ENCODE data around the gene NT5DC2.

Gene NT5DC2

DNA sequence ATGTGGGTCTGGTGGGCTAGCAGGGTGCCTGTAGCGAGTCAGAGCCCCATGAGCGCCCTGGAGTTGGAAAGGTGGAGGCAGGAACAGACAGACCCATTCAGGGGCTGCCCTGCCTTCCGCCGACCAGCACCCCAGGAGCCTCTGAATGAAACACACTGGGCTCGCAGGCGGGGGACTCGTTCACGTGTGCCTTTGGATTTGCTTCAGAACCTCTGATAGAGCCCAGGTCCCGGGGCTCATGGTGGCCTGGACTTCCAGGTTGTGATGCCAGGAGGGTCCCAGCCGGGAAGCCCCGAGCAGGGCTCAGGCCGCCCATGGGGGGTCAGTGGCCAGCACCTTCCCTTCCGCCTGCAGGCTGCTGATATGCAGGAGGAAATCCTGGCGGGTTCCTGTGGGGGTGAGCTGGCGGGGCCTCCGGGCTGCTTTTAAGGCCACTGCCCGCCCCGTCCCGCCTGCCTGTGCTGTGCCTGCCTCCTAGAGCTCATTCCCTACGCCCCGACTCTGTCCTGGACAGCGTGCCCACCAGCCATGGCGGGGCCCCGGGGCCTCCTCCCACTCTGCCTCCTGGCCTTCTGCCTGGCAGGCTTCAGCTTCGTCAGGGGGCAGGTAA, 38.7 kb downstream of the NT5DC2 start, which contains the start of gene STAB1:
TSS of gene STAB1 (plus strand) at position 453 of the 610 bp plus-strand sequence. CDS start at position 529, 76 bp downstream.
- Mint-ChIP-seq H3K36me3 (ENCODE audit: low read depth) (peaks cover 32% of the 10 kb centered on the region), H3K4me3 (no peak within 1 kb of the TSS), H3K27me3 (no peaks in the 10 kb centered on the region), H3K4me1 (ENCODE audit: low read depth) (no peaks in the 10 kb centered on the region), H3K27ac (no peak within 1 kb of the TSS), H3K9me3 (no peaks in the 10 kb centered on the region)
- DNase-seq = no peak

DNA sequence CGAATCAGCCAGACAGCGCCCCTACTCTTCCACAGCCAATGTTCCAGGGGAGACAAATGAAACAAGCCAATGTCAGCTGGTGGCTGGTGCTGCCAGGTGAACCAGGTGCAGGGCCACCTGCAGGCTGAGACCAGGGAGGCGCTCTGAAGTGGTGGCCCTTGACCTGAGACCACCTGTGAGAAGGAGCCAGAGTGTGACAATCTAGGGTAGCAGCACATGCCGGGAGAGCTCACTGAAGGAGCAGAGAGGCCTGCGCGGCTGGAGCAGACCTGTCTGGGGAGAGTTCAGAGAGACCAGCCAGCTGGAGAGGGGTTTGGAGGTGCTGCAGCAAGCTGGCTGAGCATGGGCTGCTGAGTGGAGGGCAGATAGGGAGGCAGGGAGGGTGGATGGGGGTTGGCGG, 39.2 kb downstream of the NT5DC2 start:
- H3K4me3 Mint-ChIP-seq = no peak overlapping the region

DNA sequence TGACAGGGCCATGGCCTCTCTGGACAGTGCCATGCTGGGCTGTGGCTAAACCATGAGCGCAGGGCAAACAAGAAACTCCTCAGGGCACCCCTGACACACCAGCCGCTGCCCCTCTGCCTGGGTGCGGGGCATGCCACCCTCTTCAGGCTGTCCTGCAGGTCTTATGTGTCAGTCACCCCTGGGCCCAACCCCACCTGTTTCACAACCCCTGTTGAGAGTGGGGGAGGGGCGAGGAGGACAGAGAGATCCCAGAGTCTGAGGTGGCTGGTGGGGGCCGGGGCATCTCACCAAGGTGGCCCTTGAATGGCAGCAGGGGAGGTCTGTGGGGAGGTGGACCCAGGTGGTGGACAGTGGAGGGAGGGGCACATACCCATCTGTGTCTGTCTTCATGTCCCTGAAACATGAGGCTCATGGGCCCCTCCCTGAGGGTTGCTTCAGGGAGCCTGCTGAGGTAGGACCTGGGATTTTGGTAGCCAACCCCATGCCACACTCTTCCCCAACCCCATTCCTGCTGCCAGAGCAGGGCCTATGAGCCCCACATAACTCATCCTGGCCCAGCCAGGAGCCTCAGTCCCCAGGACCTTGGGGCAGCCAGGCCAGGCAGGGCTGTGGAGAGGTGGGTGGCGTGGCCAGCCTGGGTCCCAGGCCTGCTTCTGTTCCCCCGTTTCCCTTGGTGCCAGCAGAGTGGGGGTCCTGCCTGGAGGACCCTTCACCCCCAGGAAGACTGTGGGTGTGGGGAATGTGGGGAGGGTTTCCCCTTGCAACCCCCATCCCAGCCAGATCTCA, 40.2 kb downstream of the NT5DC2 start:
- Mint-ChIP-seq H3K4me1 (ENCODE audit: low read depth) (no peaks in the 10 kb centered on the region), H3K4me3 (no peak overlapping the region), H3K27me3 (no peaks in the 10 kb centered on the region), H3K36me3 (ENCODE audit: low read depth) (peaks cover 47% of the 10 kb centered on the region), H3K27ac (no peak overlapping the region), H3K9me3 (no peaks in the 10 kb centered on the region)
- DNase-seq = no peak

More for the DNA sequence above, 39.2 kb downstream of the NT5DC2 start:
- H3K9me3 Mint-ChIP-seq = no peaks in the 10 kb centered on the region
- no peaks in the 10 kb centered on the region for H3K27me3 Mint-ChIP-seq
- no peaks in the 10 kb centered on the region for H3K4me1 Mint-ChIP-seq (ENCODE audit: low read depth)
- DNase-seq = no peak
- H3K36me3 Mint-ChIP-seq (ENCODE audit: low read depth) = peaks cover 38% of the 10 kb centered on the region
- no peak overlapping the region for H3K27ac Mint-ChIP-seq

DNA sequence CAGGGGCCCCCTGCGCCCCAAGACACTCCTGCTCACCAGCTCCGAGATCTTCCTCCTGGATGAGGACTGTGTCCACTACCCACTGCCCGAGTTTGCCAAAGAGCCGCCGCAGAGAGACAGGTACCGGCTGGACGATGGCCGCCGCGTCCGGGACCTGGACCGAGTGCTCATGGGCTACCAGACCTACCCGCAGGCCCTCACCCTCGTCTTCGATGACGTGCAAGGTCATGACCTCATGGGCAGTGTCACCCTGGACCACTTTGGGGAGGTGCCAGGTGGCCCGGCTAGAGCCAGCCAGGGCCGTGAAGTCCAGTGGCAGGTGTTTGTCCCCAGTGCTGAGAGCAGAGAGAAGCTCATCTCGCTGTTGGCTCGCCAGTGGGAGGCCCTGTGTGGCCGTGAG, 41.6 kb downstream of the NT5DC2 start:
- H3K27ac Mint-ChIP-seq = no peak overlapping the region
- H3K9me3 Mint-ChIP-seq = no peaks in the 10 kb centered on the region
- peaks cover 59% of the 10 kb centered on the region for H3K36me3 Mint-ChIP-seq (ENCODE audit: low read depth)
- no peak overlapping the region for H3K4me3 Mint-ChIP-seq
- no peaks in the 10 kb centered on the region for H3K4me1 Mint-ChIP-seq (ENCODE audit: low read depth)
- DNase-seq = no peak
- no peaks in the 10 kb centered on the region for H3K27me3 Mint-ChIP-seq

DNA sequence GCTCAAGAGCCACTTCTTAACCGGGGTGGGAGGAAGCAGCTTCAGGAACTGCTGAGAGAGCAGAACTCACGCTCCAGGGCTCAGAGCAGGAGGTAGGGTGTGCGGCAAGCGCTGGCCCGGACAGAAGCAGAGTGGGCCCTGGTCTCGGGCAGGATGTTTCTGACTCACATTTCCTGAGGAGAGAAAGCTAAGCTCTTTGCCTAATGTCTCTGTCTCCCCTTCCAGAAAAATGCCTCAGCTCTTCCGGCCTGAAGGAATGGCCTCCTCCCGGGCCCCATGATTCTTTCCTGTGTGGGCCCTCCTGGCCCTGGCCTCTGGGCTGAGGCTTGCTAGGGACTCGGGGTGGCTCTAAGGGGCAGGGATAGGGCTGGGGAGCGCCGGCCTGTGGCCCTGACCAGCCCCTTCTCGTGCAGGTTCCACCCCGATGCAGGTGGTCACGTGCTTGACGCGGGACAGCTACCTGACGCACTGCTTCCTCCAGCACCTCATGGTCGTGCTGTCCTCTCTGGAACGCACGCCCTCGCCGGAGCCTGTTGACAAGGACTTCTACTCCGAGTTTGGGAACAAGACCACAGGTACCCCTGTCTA, 42.6 kb downstream of the NT5DC2 start:
- no peak overlapping the region for H3K4me3 Mint-ChIP-seq
- DNase-seq = no peak
- H3K27me3 Mint-ChIP-seq = no peaks in the 10 kb centered on the region
- H3K4me1 Mint-ChIP-seq (ENCODE audit: low read depth) = no peaks in the 10 kb centered on the region
- H3K9me3 Mint-ChIP-seq = no peaks in the 10 kb centered on the region
- H3K36me3 Mint-ChIP-seq (ENCODE audit: low read depth) = peaks cover 70% of the 10 kb centered on the region
- H3K27ac Mint-ChIP-seq = no peak overlapping the region

DNA sequence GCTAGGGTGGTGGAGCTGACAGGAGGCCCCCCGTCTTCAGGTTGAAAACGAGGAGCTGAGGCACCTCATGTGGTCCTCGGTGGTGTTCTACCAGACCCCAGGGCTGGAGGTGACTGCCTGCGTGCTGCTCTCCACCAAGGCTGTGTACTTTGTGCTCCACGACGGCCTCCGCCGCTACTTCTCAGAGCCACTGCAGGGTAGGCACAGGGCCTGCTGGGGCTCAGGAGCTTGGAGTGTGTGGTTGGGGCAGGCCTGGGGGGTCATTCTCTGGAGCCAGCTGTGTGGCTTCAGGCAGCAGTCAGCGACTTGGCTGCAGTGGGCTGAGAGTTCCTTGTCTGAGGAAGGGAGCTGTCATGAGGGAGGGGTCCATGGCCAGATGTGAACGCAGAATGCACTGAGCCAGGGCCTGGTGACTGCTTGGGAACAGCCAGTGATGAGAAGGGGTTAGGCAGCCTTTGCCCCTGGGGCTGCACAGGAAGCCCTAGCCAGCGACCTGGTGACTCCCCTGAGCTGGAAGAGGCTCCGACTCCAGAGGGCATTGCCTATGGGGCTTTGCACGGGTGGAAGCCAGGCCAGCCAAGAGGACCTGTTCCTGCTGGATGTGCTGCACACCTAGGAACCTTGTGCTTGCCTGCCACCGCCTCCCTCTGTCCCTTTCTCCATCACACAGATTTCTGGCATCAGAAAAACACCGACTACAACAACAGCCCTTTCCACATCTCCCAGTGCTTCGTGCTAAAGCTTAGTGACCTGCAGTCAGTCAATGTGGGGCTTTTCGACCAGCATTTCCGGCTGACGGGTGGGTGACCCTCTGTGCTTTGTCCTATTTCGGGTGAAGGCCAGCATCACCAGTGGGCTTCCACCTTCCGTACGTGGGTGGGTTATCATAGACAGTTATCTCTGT, 43.4 kb downstream of the NT5DC2 start:
- Mint-ChIP-seq H3K27ac (no peak overlapping the region), H3K4me3 (no peak overlapping the region), H3K27me3 (no peaks in the 10 kb centered on the region), H3K9me3 (no peaks in the 10 kb centered on the region), H3K36me3 (ENCODE audit: low read depth) (peaks cover 77% of the 10 kb centered on the region), H3K4me1 (ENCODE audit: low read depth) (no peaks in the 10 kb centered on the region)
- DNase-seq = no peak

DNA sequence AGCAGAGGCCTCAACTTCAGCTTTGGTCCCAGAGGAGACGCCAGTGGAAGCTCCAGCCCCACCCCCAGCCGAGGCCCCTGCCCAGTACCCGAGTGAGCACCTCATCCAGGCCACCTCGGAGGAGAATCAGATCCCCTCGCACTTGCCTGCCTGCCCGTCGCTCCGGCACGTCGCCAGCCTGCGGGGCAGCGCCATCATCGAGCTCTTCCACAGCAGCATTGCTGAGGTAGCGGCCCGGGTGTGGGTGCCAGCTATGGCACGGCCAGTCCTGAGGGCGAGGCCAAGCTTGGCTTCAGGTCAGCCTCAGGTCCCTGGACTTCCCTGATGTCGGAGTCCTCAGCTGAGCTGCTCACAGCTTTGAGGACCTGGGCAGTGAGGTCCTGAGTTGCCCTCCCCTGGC, 44.2 kb downstream of the NT5DC2 start:
- no peak for DNase-seq
- Mint-ChIP-seq H3K27ac (no peak overlapping the region), H3K36me3 (ENCODE audit: low read depth) (peaks cover 86% of the 10 kb centered on the region), H3K4me1 (ENCODE audit: low read depth) (no peaks in the 10 kb centered on the region), H3K9me3 (no peaks in the 10 kb centered on the region), H3K27me3 (no peaks in the 10 kb centered on the region), H3K4me3 (no peak overlapping the region)

DNA sequence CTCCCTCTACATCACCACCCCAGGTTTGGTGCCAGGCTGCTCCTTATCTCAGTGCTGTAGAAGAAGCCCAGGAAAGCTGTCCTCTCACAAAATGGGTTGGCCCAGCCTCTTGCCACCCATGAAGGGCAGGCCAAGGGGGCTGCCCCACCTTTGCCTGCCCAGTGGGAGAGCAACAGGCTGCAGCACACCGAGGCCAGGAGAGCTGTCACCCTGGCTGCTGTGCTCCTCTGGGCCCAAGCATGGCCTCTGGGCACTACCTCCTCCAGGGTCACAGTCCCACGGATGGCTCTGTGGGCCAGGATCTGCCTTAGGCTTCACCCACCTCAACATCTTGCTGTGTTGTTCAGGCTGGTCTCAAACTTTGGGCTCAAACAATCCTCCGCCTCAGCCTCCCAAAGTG, 44.9 kb downstream of the NT5DC2 start:
- Mint-ChIP-seq H3K27me3 (no peaks in the 10 kb centered on the region), H3K36me3 (ENCODE audit: low read depth) (peaks cover 93% of the 10 kb centered on the region), H3K4me1 (ENCODE audit: low read depth) (no peaks in the 10 kb centered on the region), H3K9me3 (no peaks in the 10 kb centered on the region), H3K4me3 (no peak overlapping the region), H3K27ac (no peak overlapping the region)
- DNase-seq = no peak

DNA sequence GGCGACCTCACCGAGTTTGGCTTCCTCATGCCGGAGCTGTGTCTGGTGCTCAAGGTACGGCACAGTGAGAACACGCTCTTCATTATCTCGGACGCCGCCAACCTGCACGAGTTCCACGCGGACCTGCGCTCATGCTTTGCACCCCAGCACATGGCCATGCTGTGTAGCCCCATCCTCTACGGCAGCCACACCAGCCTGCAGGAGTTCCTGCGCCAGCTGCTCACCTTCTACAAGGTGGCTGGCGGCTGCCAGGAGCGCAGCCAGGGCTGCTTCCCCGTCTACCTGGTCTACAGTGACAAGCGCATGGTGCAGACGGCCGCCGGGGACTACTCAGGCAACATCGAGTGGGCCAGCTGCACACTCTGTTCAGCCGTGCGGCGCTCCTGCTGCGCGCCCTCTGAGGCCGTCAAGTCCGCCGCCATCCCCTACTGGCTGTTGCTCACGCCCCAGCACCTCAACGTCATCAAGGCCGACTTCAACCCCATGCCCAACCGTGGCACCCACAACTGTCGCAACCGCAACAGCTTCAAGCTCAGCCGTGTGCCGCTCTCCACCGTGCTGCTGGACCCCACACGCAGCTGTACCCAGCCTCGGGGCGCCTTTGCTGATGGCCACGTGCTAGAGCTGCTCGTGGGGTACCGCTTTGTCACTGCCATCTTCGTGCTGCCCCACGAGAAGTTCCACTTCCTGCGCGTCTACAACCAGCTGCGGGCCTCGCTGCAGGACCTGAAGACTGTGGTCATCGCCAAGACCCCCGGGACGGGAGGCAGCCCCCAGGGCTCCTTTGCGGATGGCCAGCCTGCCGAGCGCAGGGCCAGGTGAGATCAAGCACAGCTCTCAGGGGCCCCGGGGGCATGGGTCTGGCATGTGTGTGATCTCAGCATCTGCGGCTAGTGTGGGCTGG, 45.6 kb downstream of the NT5DC2 start:
- no peaks in the 10 kb centered on the region for H3K27me3 Mint-ChIP-seq
- no peak overlapping the region for H3K4me3 Mint-ChIP-seq
- DNase-seq = no peak
- peaks cover 98% of the 10 kb centered on the region for H3K36me3 Mint-ChIP-seq (ENCODE audit: low read depth)
- no peak overlapping the region for H3K27ac Mint-ChIP-seq
- no peaks in the 10 kb centered on the region for H3K4me1 Mint-ChIP-seq (ENCODE audit: low read depth)
- no peaks in the 10 kb centered on the region for H3K9me3 Mint-ChIP-seq

DNA sequence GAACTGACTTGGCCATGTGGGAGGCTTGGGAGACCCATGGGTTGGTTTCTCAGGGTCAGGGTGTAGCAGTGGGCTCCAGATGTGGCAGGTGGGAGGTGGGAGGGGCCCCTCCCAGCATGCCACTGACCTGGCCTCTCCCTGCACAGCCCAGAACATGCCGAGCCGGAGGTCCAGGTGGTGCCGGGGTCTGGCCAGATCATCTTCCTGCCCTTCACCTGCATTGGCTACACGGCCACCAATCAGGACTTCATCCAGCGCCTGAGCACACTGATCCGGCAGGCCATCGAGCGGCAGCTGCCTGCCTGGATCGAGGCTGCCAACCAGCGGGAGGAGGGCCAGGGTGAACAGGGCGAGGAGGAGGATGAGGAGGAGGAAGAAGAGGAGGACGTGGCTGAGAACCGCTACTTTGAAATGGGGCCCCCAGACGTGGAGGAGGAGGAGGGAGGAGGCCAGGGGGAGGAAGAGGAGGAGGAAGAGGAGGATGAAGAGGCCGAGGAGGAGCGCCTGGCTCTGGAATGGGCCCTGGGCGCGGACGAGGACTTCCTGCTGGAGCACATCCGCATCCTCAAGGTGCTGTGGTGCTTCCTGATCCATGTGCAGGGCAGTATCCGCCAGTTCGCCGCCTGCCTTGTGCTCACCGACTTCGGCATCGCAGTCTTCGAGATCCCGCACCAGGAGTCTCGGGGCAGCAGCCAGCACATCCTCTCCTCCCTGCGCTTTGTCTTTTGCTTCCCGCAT, 46.4 kb downstream of the NT5DC2 start:
- H3K36me3 Mint-ChIP-seq (ENCODE audit: low read depth) = peaks cover 98% of the 10 kb centered on the region
- DNase-seq = no peak
- H3K27me3 Mint-ChIP-seq = no peaks in the 10 kb centered on the region
- H3K4me1 Mint-ChIP-seq (ENCODE audit: low read depth) = no peaks in the 10 kb centered on the region
- no peaks in the 10 kb centered on the region for H3K9me3 Mint-ChIP-seq
- H3K4me3 Mint-ChIP-seq = no peak overlapping the region
- H3K27ac Mint-ChIP-seq = no peak overlapping the region

DNA sequence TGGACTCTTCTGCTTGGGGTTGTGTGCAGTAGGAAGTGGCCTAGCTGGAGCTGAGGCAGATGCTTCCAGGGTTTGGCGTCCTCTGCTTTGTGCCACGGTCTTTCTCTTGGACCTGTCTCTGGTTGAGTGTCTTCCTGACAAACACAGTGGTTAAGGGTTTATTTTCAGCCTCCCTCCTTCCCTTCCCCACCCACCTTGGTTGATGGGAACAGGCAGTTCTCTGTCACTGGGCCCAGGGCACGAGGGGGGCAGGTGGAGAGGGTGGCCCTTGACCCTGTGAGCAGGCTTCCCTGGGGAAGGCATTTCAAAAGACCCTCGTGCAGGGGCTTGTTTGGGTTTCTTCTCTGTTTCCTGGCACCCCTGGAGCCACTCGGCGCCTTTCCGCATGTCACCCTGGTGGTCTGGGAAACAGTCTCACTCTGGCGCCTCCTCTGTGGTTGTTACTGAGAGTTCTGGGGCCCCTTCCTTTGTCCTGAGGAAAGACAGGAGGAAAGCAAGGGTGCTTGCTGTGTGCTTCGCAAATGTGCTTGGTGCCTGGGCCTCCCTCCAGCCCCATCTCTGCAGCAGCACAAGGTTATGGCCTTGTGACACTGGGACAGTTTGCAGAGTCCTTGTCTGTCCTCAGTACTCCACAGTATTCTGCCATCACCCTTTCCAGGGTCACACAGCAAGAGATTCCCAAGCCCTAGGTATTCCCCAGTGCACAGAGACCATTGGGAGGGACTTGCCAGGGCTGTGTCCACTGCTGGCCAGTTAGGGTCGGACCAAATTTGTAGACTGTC, 48.8 kb downstream of the NT5DC2 start:
- H3K27me3 Mint-ChIP-seq = no peaks in the 10 kb centered on the region

DNA sequence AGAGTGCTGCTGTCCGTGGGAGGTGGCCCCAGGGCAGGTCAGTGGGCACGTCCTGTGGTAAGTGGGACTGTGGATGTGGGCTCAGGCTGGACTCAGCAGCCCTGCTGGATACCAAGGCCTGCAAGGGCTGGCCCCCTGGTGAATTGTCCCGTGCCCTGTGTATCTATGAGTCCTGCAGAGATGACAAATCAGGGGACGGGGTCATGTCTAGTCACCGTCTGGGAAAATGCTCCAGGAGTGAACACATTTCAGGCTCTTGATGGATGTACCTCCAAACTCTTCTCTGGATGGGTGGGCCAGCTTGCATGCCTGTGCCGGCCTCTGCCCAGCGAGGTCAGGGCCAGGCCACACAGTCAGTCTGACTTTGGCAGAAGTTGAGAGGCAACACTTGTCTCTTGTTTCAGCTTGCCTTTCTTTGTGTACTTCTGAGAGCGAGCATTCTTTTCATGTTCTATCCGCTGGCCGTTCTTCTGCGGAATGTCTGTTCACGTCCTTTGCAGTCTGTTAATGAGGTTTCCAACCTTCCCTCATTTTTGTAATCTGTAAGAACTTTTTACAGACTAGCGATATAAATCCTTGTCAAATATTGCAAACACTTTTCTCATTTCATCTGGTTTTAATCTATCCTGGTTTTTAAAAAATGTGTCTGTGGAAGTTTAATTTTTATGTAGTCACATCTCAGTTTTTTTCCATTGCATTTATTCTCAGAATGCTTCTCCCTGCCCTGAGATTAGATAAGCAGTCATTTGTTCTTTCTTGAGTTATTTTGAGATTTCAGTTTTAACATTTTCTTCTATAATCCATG, 49.9 kb downstream of the NT5DC2 start:
- Mint-ChIP-seq H3K27ac (peak overlapping the region; percentile 50), H3K36me3 (ENCODE audit: low read depth) (peaks cover 98% of the 10 kb centered on the region), H3K9me3 (no peaks in the 10 kb centered on the region), H3K4me3 (no peak overlapping the region), H3K27me3 (no peaks in the 10 kb centered on the region), H3K4me1 (ENCODE audit: low read depth) (no peaks in the 10 kb centered on the region)
- no peak for DNase-seq

More for the DNA sequence above, 48.8 kb downstream of the NT5DC2 start:
- DNase-seq = no peak
- Mint-ChIP-seq H3K4me1 (ENCODE audit: low read depth) (no peaks in the 10 kb centered on the region), H3K9me3 (no peaks in the 10 kb centered on the region), H3K27ac (peak overlapping the region; percentile 64), H3K4me3 (no peak overlapping the region), H3K36me3 (ENCODE audit: low read depth) (peaks cover 98% of the 10 kb centered on the region)
